Mesendoderm (in vitro differentiated cells): ENCODE results near the gene ZRANB3.

ENCODE experiments used
- DNase-seq: peaks from one replicate; pipeline ENCODE4 v3.0.0; 2013
- H2AK5ac ChIP-seq: 2 replicates; pipeline ENCODE4 v1.6.1; 2013; ENCODE audit warnings: low read length, inconsistent platforms
- H2BK120ac ChIP-seq: 2 replicates; pipeline ENCODE4 v1.6.1; 2013; ENCODE audit warnings: low read depth, mild to moderate bottlenecking, low read length, moderate library complexity, mixed read lengths
- H2BK15ac ChIP-seq: replicated peaks from 2 replicates; pipeline ENCODE4 v1.6.1; 2013; ENCODE audit warnings: low read depth, mild to moderate bottlenecking, moderate library complexity
- H2BK5ac ChIP-seq: 2 replicates; pipeline ENCODE4 v1.6.1; 2013; ENCODE audit warnings: low read length, inconsistent platforms
- H3K18ac ChIP-seq: 2 replicates; pipeline ENCODE4 v1.6.1; 2013; ENCODE audit warnings: mild to moderate bottlenecking, low read length, mixed read lengths
- H3K23ac ChIP-seq: one replicate; pipeline ENCODE4 v1.6.1; 2013; ENCODE audit warnings: low read length
- H3K27ac ChIP-seq: 2 replicates; pipeline ENCODE4 v1.5.1; 2013; ENCODE audit warnings: low read depth, mild to moderate bottlenecking, inconsistent platforms, low read length, moderate library complexity
- H3K27me3 ChIP-seq: 2 replicates; pipeline ENCODE4 v1.6.1; 2013; ENCODE audit warnings: low read length, control low read depth, mild to moderate bottlenecking, inconsistent platforms; ENCODE audit not compliant: insufficient read depth, poor library complexity
- H3K36me3 ChIP-seq: 2 replicates; pipeline ENCODE4 v1.6.1; 2013; ENCODE audit warnings: low read length, inconsistent platforms; ENCODE audit not compliant: control insufficient read depth, insufficient read depth
- H3K4ac ChIP-seq: one replicate; pipeline ENCODE4 v1.6.1; 2013; ENCODE audit warnings: low read depth, mild to moderate bottlenecking, low read length, moderate library complexity
- H3K4me1 ChIP-seq: 2 replicates; pipeline ENCODE4 v1.6.1; 2013; ENCODE audit warnings: low read depth, low read length, inconsistent platforms; ENCODE audit not compliant: control insufficient read depth
- H3K4me2 ChIP-seq: 2 replicates; pipeline ENCODE4 v1.6.1; 2013; ENCODE audit warnings: low read length
- H3K4me3 ChIP-seq: 2 replicates; pipeline ENCODE4 v1.5.1; 2013; ENCODE audit warnings: mild to moderate bottlenecking, low read length
- H3K56ac ChIP-seq: one replicate; pipeline ENCODE4 v1.6.1; 2013; ENCODE audit warnings: low read length
- H3K79me1 ChIP-seq: 2 replicates; pipeline ENCODE4 v1.6.1; 2013; ENCODE audit warnings: low read length, inconsistent platforms
- H3K79me2 ChIP-seq: 2 replicates; pipeline ENCODE4 v1.6.1; 2013; ENCODE audit warnings: mild to moderate bottlenecking, low read length; ENCODE audit not compliant: control insufficient read depth, insufficient read depth
- H3K9ac ChIP-seq: 2 replicates; pipeline ENCODE4 v1.6.1; 2013; ENCODE audit warnings: low read length, inconsistent platforms
- H4K5ac ChIP-seq: one replicate; pipeline ENCODE4 v1.6.1; 2013; ENCODE audit warnings: low read length
- H4K8ac ChIP-seq: one replicate; pipeline ENCODE4 v1.6.1; 2013; ENCODE audit warnings: low read depth, mild to moderate bottlenecking, control low read depth, low read length, moderate library complexity
- WGBS: extraction: QIAGEN DNeasy Blood & Tissue Kit; methylation state at CpG from one replicate; pipeline ENCODE4 v1.1.7; 2013; ENCODE audit warnings: low lambda C conversion rate, missing lambda C conversion rate; ENCODE audit not compliant: insufficient coverage; ENCODE audit errors: extremely low coverage; 5-methylcytosine and 5-hydroxymethylcytosine counted together

The ZRANB3 gene

GRCh38 chr2:135203944-135204343 lies 327.1 kb downstream of the ZRANB3 start:
- H3K27me3 ChIP-seq, result no peaks in the 10 kb centered on the region
- H4K5ac ChIP-seq, result no peak overlapping the region
- H4K8ac ChIP-seq, result no peak overlapping the region
- no peak overlapping the region for H3K4me2 ChIP-seq
- no peaks in the 10 kb centered on the region for H3K79me2 ChIP-seq
- no peak overlapping the region for H3K18ac ChIP-seq
- H2BK15ac ChIP-seq, result no peak overlapping the region
- no peak overlapping the region for H2AK5ac ChIP-seq
- H3K4me1 ChIP-seq, result no peaks in the 10 kb centered on the region
- H2BK120ac ChIP-seq, result no peak overlapping the region
- no peak overlapping the region for H3K56ac ChIP-seq
- no peak overlapping the region for H3K4me3 ChIP-seq
- no peak for DNase-seq
- H3K36me3 ChIP-seq, result no peaks in the 10 kb centered on the region
- no peak overlapping the region for H3K27ac ChIP-seq
- H3K9ac ChIP-seq, result no peak overlapping the region
- no peaks in the 10 kb centered on the region for H3K79me1 ChIP-seq
- no peak overlapping the region for H3K23ac ChIP-seq
- WGBS, result no CpG with 5 or more reads among the region's 3 CpGs
- no peak overlapping the region for H3K4ac ChIP-seq
- no peak overlapping the region for H2BK5ac ChIP-seq

- Histone ChIP-seq H3K27ac (no peak overlapping the region), H4K8ac (no peak overlapping the region), H2AK5ac (no peak overlapping the region)
These were observed 328.3 kb downstream of the ZRANB3 start for GRCh38 chr2:135202751-135203150.

GRCh38 chr2:135198481-135198880 lies 332.5 kb downstream of the ZRANB3 start:
- H3K79me2 ChIP-seq, result no peaks in the 10 kb centered on the region
- no peak overlapping the region for H3K23ac ChIP-seq
- H2AK5ac ChIP-seq, result no peak overlapping the region
- H3K4ac ChIP-seq, result no peak overlapping the region
- no peak overlapping the region for H2BK5ac ChIP-seq
- H3K56ac ChIP-seq, result no peak overlapping the region
- no peaks in the 10 kb centered on the region for H3K4me1 ChIP-seq
- no peak overlapping the region for H3K4me2 ChIP-seq
- H3K4me3 ChIP-seq, result no peak overlapping the region
- no peak overlapping the region for H2BK120ac ChIP-seq
- H3K27me3 ChIP-seq, result no peaks in the 10 kb centered on the region
- no peak for DNase-seq
- no peak overlapping the region for H3K27ac ChIP-seq
- H3K36me3 ChIP-seq, result no peaks in the 10 kb centered on the region
- whole genome bisulfite sequencing, result no CpG with 5 or more reads among the region's 3 CpGs
- no peak overlapping the region for H3K18ac ChIP-seq
- no peak overlapping the region for H4K8ac ChIP-seq
- H2BK15ac ChIP-seq, result no peak overlapping the region
- H3K79me1 ChIP-seq, result no peaks in the 10 kb centered on the region
- H3K9ac ChIP-seq, result no peak overlapping the region
- H4K5ac ChIP-seq, result no peak overlapping the region

More at GRCh38 chr2:135202751-135203150, 328.3 kb downstream of the ZRANB3 start:
- no peaks in the 10 kb centered on the region for H3K4me1 ChIP-seq
- H2BK5ac ChIP-seq, result no peak overlapping the region
- no peak overlapping the region for H3K4me3 ChIP-seq
- DNase-seq, result no peak
- H3K4me2 ChIP-seq, result no peak overlapping the region
- H2BK120ac ChIP-seq, result no peak overlapping the region
- H4K5ac ChIP-seq, result no peak overlapping the region
- no peak overlapping the region for H3K9ac ChIP-seq
- no peak overlapping the region for H3K23ac ChIP-seq
- no peaks in the 10 kb centered on the region for H3K79me2 ChIP-seq
- no peak overlapping the region for H2BK15ac ChIP-seq
- H3K79me1 ChIP-seq, result no peaks in the 10 kb centered on the region
- H3K4ac ChIP-seq, result no peak overlapping the region
- H3K18ac ChIP-seq, result no peak overlapping the region
- no peaks in the 10 kb centered on the region for H3K36me3 ChIP-seq
- no peaks in the 10 kb centered on the region for H3K27me3 ChIP-seq
- no peak overlapping the region for H3K56ac ChIP-seq

GRCh38 chr2:135190799-135191198 lies 340.2 kb downstream of the ZRANB3 start:
- Histone ChIP-seq H3K27me3 (no peaks in the 10 kb centered on the region), H3K9ac (no peak overlapping the region), H3K79me2 (no peaks in the 10 kb centered on the region), H2BK15ac (no peak overlapping the region), H3K4me2 (no peak overlapping the region), H4K5ac (no peak overlapping the region), H3K27ac (no peak overlapping the region), H3K4me1 (no peaks in the 10 kb centered on the region), H3K18ac (no peak overlapping the region), H2BK5ac (no peak overlapping the region), H3K4ac (no peak overlapping the region), H3K23ac (no peak overlapping the region), H3K56ac (no peak overlapping the region), H3K79me1 (no peaks in the 10 kb centered on the region), H4K8ac (no peak overlapping the region), H2BK120ac (no peak overlapping the region), H3K4me3 (no peak overlapping the region), H3K36me3 (no peaks in the 10 kb centered on the region), H2AK5ac (no peak overlapping the region)
- DNase-seq, result no peak

GRCh38 chr2:135189148-135189547 lies 341.9 kb downstream of the ZRANB3 start:
- H3K79me2 ChIP-seq, result no peaks in the 10 kb centered on the region
- no peak overlapping the region for H2BK15ac ChIP-seq
- H3K36me3 ChIP-seq, result no peaks in the 10 kb centered on the region
- H3K4me3 ChIP-seq, result no peak overlapping the region
- no peak overlapping the region for H3K23ac ChIP-seq
- no peak overlapping the region for H3K4ac ChIP-seq
- no peak overlapping the region for H3K9ac ChIP-seq
- H4K8ac ChIP-seq, result no peak overlapping the region
- H3K27ac ChIP-seq, result no peak overlapping the region
- H3K27me3 ChIP-seq, result no peaks in the 10 kb centered on the region
- no peak overlapping the region for H3K18ac ChIP-seq
- no peak for DNase-seq
- H4K5ac ChIP-seq, result no peak overlapping the region
- H3K79me1 ChIP-seq, result no peaks in the 10 kb centered on the region
- no peak overlapping the region for H2BK120ac ChIP-seq
- no peak overlapping the region for H2BK5ac ChIP-seq
- H3K4me1 ChIP-seq, result no peaks in the 10 kb centered on the region
- WGBS, result no CpG with 5 or more reads among the region's 1 CpG
- H3K4me2 ChIP-seq, result no peak overlapping the region
- no peak overlapping the region for H2AK5ac ChIP-seq
- H3K56ac ChIP-seq, result no peak overlapping the region

- H4K5ac ChIP-seq, result no peak overlapping the region
- H2BK5ac ChIP-seq, result no peak overlapping the region
- H3K4me2 ChIP-seq, result no peak overlapping the region
- H3K9ac ChIP-seq, result no peak overlapping the region
- no peak overlapping the region for H3K56ac ChIP-seq
- H2BK120ac ChIP-seq, result no peak overlapping the region
- no peaks in the 10 kb centered on the region for H3K27me3 ChIP-seq
- no peak overlapping the region for H2AK5ac ChIP-seq
- DNase-seq, result no peak
- H3K36me3 ChIP-seq, result no peaks in the 10 kb centered on the region
- H3K4me1 ChIP-seq, result no peaks in the 10 kb centered on the region
- H3K79me1 ChIP-seq, result no peaks in the 10 kb centered on the region
- no peak overlapping the region for H3K27ac ChIP-seq
- no peak overlapping the region for H3K4me3 ChIP-seq
- H3K23ac ChIP-seq, result no peak overlapping the region
- H3K79me2 ChIP-seq, result no peaks in the 10 kb centered on the region
- H2BK15ac ChIP-seq, result no peak overlapping the region
- no peak overlapping the region for H3K4ac ChIP-seq
- no peak overlapping the region for H4K8ac ChIP-seq
- WGBS, result no CpG with 5 or more reads among the region's 3 CpGs
- H3K18ac ChIP-seq, result no peak overlapping the region
These were observed 343.7 kb downstream of the ZRANB3 start for GRCh38 chr2:135187270-135187669.
